ENCODE results near the gene ZFPL1.

The ZFPL1 gene

GRCh38 chr11:65130631-65131416 is 46.8 kb downstream of the ZFPL1 start:
- no peak for TF ChIP-seq POLR2AphosphoS5 (IDR thresholded peaks at IDR 0.05; ENCODE audit: borderline replicate concordance, low read depth, low read length)
- TF ChIP-seq EZH2 (IDR thresholded peaks at IDR 0.05): no peak
- TF ChIP-seq FOXP2 (optimal IDR thresholded peaks at IDR 0.05; ENCODE audit: control extremely low read depth, extremely low read length, insufficient read depth): no peak
- Histone ChIP-seq H3K9ac (ENCODE audit: insufficient read length) (no peak overlapping the region), H3K4me3 (no peak overlapping the region), H3K9me3 (ENCODE audit: low read depth, low read length) (no peaks in the 10 kb centered on the region), H3K27ac (no peak overlapping the region), H3K36me3 (ENCODE audit: insufficient read depth, low read length) (peaks cover 33% of the 10 kb centered on the region; the same call in 1 of the 2 replicates)
- no peak for DNase-seq (ENCODE audit: low read depth, low spot score)

GRCh38 chr11:65131417-65131776 is 47.4 kb downstream of the ZFPL1 start:
- Histone ChIP-seq H3K9ac (ENCODE audit: insufficient read length) (no peak overlapping the region), H3K4me3 (no peak overlapping the region), H3K9me3 (ENCODE audit: low read depth, low read length) (no peaks in the 10 kb centered on the region), H3K27ac (no peak overlapping the region), H3K36me3 (ENCODE audit: insufficient read depth, low read length) (peaks cover 29% of the 10 kb centered on the region; the same call in 1 of the 2 replicates)
- TF ChIP-seq POLR2AphosphoS5 (IDR thresholded peaks at IDR 0.05; ENCODE audit: borderline replicate concordance, low read depth, low read length) (no peak), EZH2 (IDR thresholded peaks at IDR 0.05) (no peak), FOXP2 (optimal IDR thresholded peaks at IDR 0.05; ENCODE audit: control extremely low read depth, extremely low read length, insufficient read depth) (no peak)
- no peak for DNase-seq (ENCODE audit: low read depth, low spot score)

GRCh38 chr11:65131895-65132237 is 47.8 kb downstream of the ZFPL1 start:
- Histone ChIP-seq H3K9ac (ENCODE audit: insufficient read length) (no peak overlapping the region), H3K9me3 (ENCODE audit: low read depth, low read length) (no peaks in the 10 kb centered on the region), H3K27ac (no peak overlapping the region), H3K4me3 (no peak overlapping the region), H3K36me3 (ENCODE audit: insufficient read depth, low read length) (peaks cover 24% of the 10 kb centered on the region; the same call in 1 of the 2 replicates)
- TF ChIP-seq POLR2AphosphoS5 (IDR thresholded peaks at IDR 0.05; ENCODE audit: borderline replicate concordance, low read depth, low read length) (no peak), EZH2 (IDR thresholded peaks at IDR 0.05) (no peak), FOXP2 (optimal IDR thresholded peaks at IDR 0.05; ENCODE audit: control extremely low read depth, extremely low read length, insufficient read depth) (no peak)
- DNase-seq (ENCODE audit: low read depth, low spot score): no peak

- H3K9ac ChIP-seq (ENCODE audit: insufficient read length): no peak overlapping the region
- peaks cover 24% of the 10 kb centered on the region; the same call in 1 of the 2 replicates for H3K36me3 ChIP-seq (ENCODE audit: insufficient read depth, low read length)
Measured at GRCh38 chr11:65132238-65132987, 48.4 kb downstream of the ZFPL1 start.

GRCh38 chr11:65132988-65133700 is 49.1 kb downstream of the ZFPL1 start:
- DNase-seq (ENCODE audit: low read depth, low spot score): no peak

More at GRCh38 chr11:65132238-65132987, 48.4 kb downstream of the ZFPL1 start:
- no peak overlapping the region for H3K27ac ChIP-seq
- no peaks in the 10 kb centered on the region for H3K9me3 ChIP-seq (ENCODE audit: low read depth, low read length)
- no peak for DNase-seq (ENCODE audit: low read depth, low spot score)
- H3K4me3 ChIP-seq: no peak overlapping the region
- TF ChIP-seq EZH2 (IDR thresholded peaks at IDR 0.05): no peak
- no peak for TF ChIP-seq FOXP2 (optimal IDR thresholded peaks at IDR 0.05; ENCODE audit: control extremely low read depth, extremely low read length, insufficient read depth)
- TF ChIP-seq POLR2AphosphoS5 (IDR thresholded peaks at IDR 0.05; ENCODE audit: borderline replicate concordance, low read depth, low read length): no peak

GRCh38 chr11:65133724-65134123 is 49.7 kb downstream of the ZFPL1 start:
- Histone ChIP-seq H3K36me3 (ENCODE audit: insufficient read depth, low read length) (peaks cover 11% of the 10 kb centered on the region; the same call in 1 of the 2 replicates), H3K9ac (ENCODE audit: insufficient read length) (peak overlapping the region; percentile 99), H3K9me3 (ENCODE audit: low read depth, low read length) (no peaks in the 10 kb centered on the region), H3K4me3 (peak overlapping the region; percentile 100), H3K27ac (no peak overlapping the region)
- no peak for DNase-seq (ENCODE audit: low read depth, low spot score)
- no peak for TF ChIP-seq POLR2AphosphoS5 (IDR thresholded peaks at IDR 0.05; ENCODE audit: borderline replicate concordance, low read depth, low read length)
- TF ChIP-seq EZH2 (IDR thresholded peaks at IDR 0.05): no peak
- TF ChIP-seq FOXP2 (optimal IDR thresholded peaks at IDR 0.05; ENCODE audit: control extremely low read depth, extremely low read length, insufficient read depth): no peak

More at GRCh38 chr11:65132988-65133700, 49.1 kb downstream of the ZFPL1 start:
- TF ChIP-seq FOXP2 (optimal IDR thresholded peaks at IDR 0.05; ENCODE audit: control extremely low read depth, extremely low read length, insufficient read depth) (no peak), EZH2 (IDR thresholded peaks at IDR 0.05) (no peak), POLR2AphosphoS5 (IDR thresholded peaks at IDR 0.05; ENCODE audit: borderline replicate concordance, low read depth, low read length) (no peak)
- Histone ChIP-seq H3K9me3 (ENCODE audit: low read depth, low read length) (no peaks in the 10 kb centered on the region), H3K4me3 (peak overlapping the region; percentile 100), H3K36me3 (ENCODE audit: insufficient read depth, low read length) (peaks cover 17% of the 10 kb centered on the region; the same call in 1 of the 2 replicates), H3K27ac (no peak overlapping the region), H3K9ac (ENCODE audit: insufficient read length) (peak overlapping the region; percentile 99)

- Histone ChIP-seq H3K27ac (peak within 1 kb of the TSS; percentile 99), H3K9ac (ENCODE audit: insufficient read length) (peak within 1 kb of the TSS; percentile 99), H3K4me3 (peak within 1 kb of the TSS; percentile 100), H3K36me3 (ENCODE audit: insufficient read depth, low read length) (peaks cover 9% of the 10 kb centered on the region; the same call in 1 of the 2 replicates), H3K9me3 (ENCODE audit: low read depth, low read length) (no peaks in the 10 kb centered on the region)
- peak; percentile 90; the same call in 1 of the 2 replicates for TF ChIP-seq POLR2AphosphoS5 (IDR thresholded peaks at IDR 0.05; ENCODE audit: borderline replicate concordance, low read depth, low read length)
- no peak for TF ChIP-seq EZH2 (IDR thresholded peaks at IDR 0.05)
- TF ChIP-seq FOXP2 (optimal IDR thresholded peaks at IDR 0.05; ENCODE audit: control extremely low read depth, extremely low read length, insufficient read depth): no peak
- peak; percentile 40 for DNase-seq (ENCODE audit: low read depth, low spot score)
Measured at GRCh38 chr11:65134240-65134951, 50.4 kb downstream of the ZFPL1 start, which contains the start of gene SYVN1. TSS of gene SYVN1 (minus strand) at chr11:65134519. CDS start at chr11:65133601, 918 bp downstream.
